ENCODE measurements around the gene CAMTA1.

Gene CAMTA1

GRCh38 chr1:6930732-6931300 is 145.6 kb downstream of the CAMTA1 start (continued):
- TF ChIP-seq CSDC2 (CRISPR knock-in tag; IDR thresholded peaks at IDR 0.05) (no peak), ZC3H10 (CRISPR knock-in tag; IDR thresholded peaks at IDR 0.05) (no peak), GLIS3 (CRISPR knock-in tag; IDR thresholded peaks at IDR 0.05) (no peak), ZNF70 (CRISPR knock-in tag; IDR thresholded peaks at IDR 0.05) (no peak), TOX (CRISPR knock-in tag; IDR thresholded peaks at IDR 0.05; ENCODE audit: borderline replicate concordance) (no peak), ZFP30 (CRISPR knock-in tag; IDR thresholded peaks at IDR 0.05) (no peak), OSR1 (CRISPR knock-in tag; IDR thresholded peaks at IDR 0.05) (no peak), ARNTL (CRISPR knock-in tag; IDR thresholded peaks at IDR 0.05; ENCODE audit: borderline replicate concordance, low read depth) (no peak), ZFP3 (CRISPR knock-in tag; IDR thresholded peaks at IDR 0.05) (no peak)

- TF ChIP-seq GLIS3 (CRISPR knock-in tag; IDR thresholded peaks at IDR 0.05), result no peak
- no peak for TF ChIP-seq CSRNP3 (CRISPR knock-in tag; IDR thresholded peaks at IDR 0.05)
- no peak for TF ChIP-seq ZNF70 (CRISPR knock-in tag; IDR thresholded peaks at IDR 0.05)
- TF ChIP-seq, protein P1, sequence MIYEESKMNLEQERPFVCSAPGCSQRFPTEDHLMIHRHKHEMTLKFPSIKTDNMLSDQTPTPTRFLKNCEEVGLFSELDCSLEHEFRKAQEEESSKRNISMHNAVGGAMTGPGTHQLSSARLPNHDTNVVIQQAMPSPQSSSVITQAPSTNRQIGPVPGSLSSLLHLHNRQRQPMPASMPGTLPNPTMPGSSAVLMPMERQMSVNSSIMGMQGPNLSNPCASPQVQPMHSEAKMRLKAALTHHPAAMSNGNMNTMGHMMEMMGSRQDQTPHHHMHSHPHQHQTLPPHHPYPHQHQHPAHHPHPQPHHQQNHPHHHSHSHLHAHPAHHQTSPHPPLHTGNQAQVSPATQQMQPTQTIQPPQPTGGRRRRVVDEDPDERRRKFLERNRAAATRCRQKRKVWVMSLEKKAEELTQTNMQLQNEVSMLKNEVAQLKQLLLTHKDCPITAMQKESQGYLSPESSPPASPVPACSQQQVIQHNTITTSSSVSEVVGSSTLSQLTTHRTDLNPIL (CRISPR knock-in tag; IDR thresholded peaks at IDR 0.05; ENCODE audit: low read depth), result no peak
- TF ChIP-seq ARNTL (CRISPR knock-in tag; IDR thresholded peaks at IDR 0.05; ENCODE audit: borderline replicate concordance, low read depth), result no peak
- no peak for TF ChIP-seq ZC3H10 (CRISPR knock-in tag; IDR thresholded peaks at IDR 0.05)
- no peak for TF ChIP-seq ESRRG (CRISPR knock-in tag; IDR thresholded peaks at IDR 0.05)
- no peak for TF ChIP-seq ISL1 (CRISPR knock-in tag; IDR thresholded peaks at IDR 0.05)
- no peak for TF ChIP-seq PPARA (CRISPR knock-in tag; IDR thresholded peaks at IDR 0.05; ENCODE audit: borderline replicate concordance)
- no peak for TF ChIP-seq PATZ1 (CRISPR knock-in tag; IDR thresholded peaks at IDR 0.05; ENCODE audit: borderline replicate concordance)
- no peak for TF ChIP-seq ZFP3 (CRISPR knock-in tag; IDR thresholded peaks at IDR 0.05)
- no peak for TF ChIP-seq SNAI2 (CRISPR knock-in tag; IDR thresholded peaks at IDR 0.05)
- TF ChIP-seq BACH2 (CRISPR knock-in tag; IDR thresholded peaks at IDR 0.05; ENCODE audit: borderline replicate concordance), result no peak
- TF ChIP-seq OSR1 (CRISPR knock-in tag; IDR thresholded peaks at IDR 0.05), result no peak
- no peak for TF ChIP-seq TOX (CRISPR knock-in tag; IDR thresholded peaks at IDR 0.05; ENCODE audit: borderline replicate concordance)
- no peak for TF ChIP-seq RARB (CRISPR knock-in tag; IDR thresholded peaks at IDR 0.05)
- TF ChIP-seq CSDC2 (CRISPR knock-in tag; IDR thresholded peaks at IDR 0.05), result no peak
- no peak for TF ChIP-seq ZFP30 (CRISPR knock-in tag; IDR thresholded peaks at IDR 0.05)
- TF ChIP-seq TCF4 (CRISPR knock-in tag; IDR thresholded peaks at IDR 0.05; ENCODE audit: borderline replicate concordance), result no peak
- ATAC-seq, result peak; percentile 77
Observed at GRCh38 chr1:6935361-6935883, 150.2 kb downstream of the CAMTA1 start.

GRCh38 chr1:6935911-6936690 is 150.8 kb downstream of the CAMTA1 start:
- peak; percentile 49 for ATAC-seq
- TF ChIP-seq RARB (CRISPR knock-in tag; IDR thresholded peaks at IDR 0.05) (no peak), ZNF565 (CRISPR knock-in tag; conservative IDR thresholded peaks at IDR 0.05; ENCODE audit: low read depth) (no peak), BACH2 (CRISPR knock-in tag; IDR thresholded peaks at IDR 0.05; ENCODE audit: borderline replicate concordance) (no peak), ZNF8 (CRISPR knock-in tag; IDR thresholded peaks at IDR 0.05) (no peak), PPARA (CRISPR knock-in tag; IDR thresholded peaks at IDR 0.05; ENCODE audit: borderline replicate concordance) (no peak), ISL1 (CRISPR knock-in tag; IDR thresholded peaks at IDR 0.05) (no peak), GLIS3 (CRISPR knock-in tag; IDR thresholded peaks at IDR 0.05) (no peak), ZFP30 (CRISPR knock-in tag; IDR thresholded peaks at IDR 0.05) (no peak), TOX (CRISPR knock-in tag; IDR thresholded peaks at IDR 0.05; ENCODE audit: borderline replicate concordance) (no peak), CSRNP3 (CRISPR knock-in tag; IDR thresholded peaks at IDR 0.05) (no peak), CSDC2 (CRISPR knock-in tag; IDR thresholded peaks at IDR 0.05) (no peak), ZFP3 (CRISPR knock-in tag; IDR thresholded peaks at IDR 0.05) (no peak), OSR1 (CRISPR knock-in tag; IDR thresholded peaks at IDR 0.05) (no peak), ZNF70 (CRISPR knock-in tag; IDR thresholded peaks at IDR 0.05) (no peak)
- TF ChIP-seq, protein P2, sequence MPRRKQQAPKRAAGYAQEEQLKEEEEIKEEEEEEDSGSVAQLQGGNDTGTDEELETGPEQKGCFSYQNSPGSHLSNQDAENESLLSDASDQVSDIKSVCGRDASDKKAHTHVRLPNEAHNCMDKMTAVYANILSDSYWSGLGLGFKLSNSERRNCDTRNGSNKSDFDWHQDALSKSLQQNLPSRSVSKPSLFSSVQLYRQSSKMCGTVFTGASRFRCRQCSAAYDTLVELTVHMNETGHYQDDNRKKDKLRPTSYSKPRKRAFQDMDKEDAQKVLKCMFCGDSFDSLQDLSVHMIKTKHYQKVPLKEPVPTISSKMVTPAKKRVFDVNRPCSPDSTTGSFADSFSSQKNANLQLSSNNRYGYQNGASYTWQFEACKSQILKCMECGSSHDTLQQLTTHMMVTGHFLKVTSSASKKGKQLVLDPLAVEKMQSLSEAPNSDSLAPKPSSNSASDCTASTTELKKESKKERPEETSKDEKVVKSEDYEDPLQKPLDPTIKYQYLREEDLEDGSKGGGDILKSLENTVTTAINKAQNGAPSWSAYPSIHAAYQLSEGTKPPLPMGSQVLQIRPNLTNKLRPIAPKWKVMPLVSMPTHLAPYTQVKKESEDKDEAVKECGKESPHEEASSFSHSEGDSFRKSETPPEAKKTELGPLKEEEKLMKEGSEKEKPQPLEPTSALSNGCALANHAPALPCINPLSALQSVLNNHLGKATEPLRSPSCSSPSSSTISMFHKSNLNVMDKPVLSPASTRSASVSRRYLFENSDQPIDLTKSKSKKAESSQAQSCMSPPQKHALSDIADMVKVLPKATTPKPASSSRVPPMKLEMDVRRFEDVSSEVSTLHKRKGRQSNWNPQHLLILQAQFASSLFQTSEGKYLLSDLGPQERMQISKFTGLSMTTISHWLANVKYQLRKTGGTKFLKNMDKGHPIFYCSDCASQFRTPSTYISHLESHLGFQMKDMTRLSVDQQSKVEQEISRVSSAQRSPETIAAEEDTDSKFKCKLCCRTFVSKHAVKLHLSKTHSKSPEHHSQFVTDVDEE (CRISPR knock-in tag; IDR thresholded peaks at IDR 0.05), result no peak
- TF ChIP-seq, protein P1 (CRISPR knock-in tag; IDR thresholded peaks at IDR 0.05; ENCODE audit: low read depth), result no peak
